T-cell (primary cell): Measurements from ENCODE around the gene ALDH9A1. TPM values are rescaled to one million over a fixed set of nuclear protein-coding genes. Genes with fewer than 3 reads are reported as not detected.
"Not testable (repeated sequence)": the region's sequence is repeated elsewhere in the genome, so short reads cannot be mapped to it uniquely, and the experiment has no call there.

ENCODE experiments used
- ATAC-seq, 4 experiments: fragments of 200-7000 bp in 3 of 4; fragments of 150-1000 bp in 1 of 4; cut with Tn5 transposase; replicated peaks in 1 of 4; 1 replicate in 3 of 4; 2 replicates in 1 of 4; pipeline ENCODE4 v1.10.0; 2021; ENCODE audit warnings: moderate library complexity in 3 of 4, mild to moderate bottlenecking in 2 of 4, moderate number of reproducible peaks in 1 of 4
- CTCF ChIA-PET, 2 donors: fragments of 300-600 bp; sonication (Branson Sonifier 250); formaldehyde crosslinking; loops; one replicate each; lab custom pipeline; 2022; ENCODE audit warnings: antibody characterized with exemption in 2 of 2; lab: Charles Lee
- POLR2A ChIA-PET, 2 donors: fragments of 300-600 bp; sonication (Branson Sonifier 250); formaldehyde crosslinking; loops; one replicate each; lab custom pipeline; 2022; ENCODE audit warnings: antibody characterized with exemption in 2 of 2; lab: Charles Lee
- DNase-seq, 35 experiments: peaks; one replicate each; pipeline versions ENCODE4 v3.0.0 to v3.0.0-alpha.2; 2013 to 2023
- H3K27ac ChIP-seq: one replicate; pipeline ENCODE4 v1.5.1; 2013; ENCODE audit warnings: low read length
- H3K27me3 ChIP-seq, 2 experiments: replicated peaks in 1 of 2; 1 replicate in 1 of 2; 2 replicates in 1 of 2; pipeline versions ENCODE4 v1.6.1 to v1.7.0; 2013; ENCODE audit warnings: low read length in 1 of 2, mixed read lengths in 1 of 2; ENCODE audit not compliant: control insufficient read depth in 2 of 2, insufficient read depth in 2 of 2; ENCODE audit errors: extremely low read depth in 1 of 2
- H3K36me3 ChIP-seq, 2 donors: 1 replicate in 1 of 2; 2 replicates in 1 of 2; pipeline versions ENCODE4 v1.6.1 to v1.7.0; 2013; ENCODE audit warnings: low read length in 1 of 2; ENCODE audit not compliant: control insufficient read depth in 2 of 2, insufficient read depth in 1 of 2; ENCODE audit errors: extremely low read depth in 1 of 2
- H3K4me1 ChIP-seq, 2 experiments: 1 replicate in 1 of 2; 2 replicates in 1 of 2; pipeline versions ENCODE4 v1.6.1 to v1.7.0; 2013; ENCODE audit warnings: low read length in 2 of 2, mixed read lengths in 1 of 2; ENCODE audit not compliant: insufficient read depth in 2 of 2, control insufficient read depth in 1 of 2; ENCODE audit errors: extremely low read depth in 1 of 2
- H3K4me3 ChIP-seq, 2 donors: 1 replicate in 1 of 2; 2 replicates in 1 of 2; pipeline versions ENCODE4 v1.5.1 to v1.7.0; 2013; ENCODE audit warnings: mild to moderate bottlenecking in 2 of 2, low read length in 1 of 2, moderate library complexity in 1 of 2; ENCODE audit not compliant: control insufficient read depth in 1 of 2; ENCODE audit errors: extremely low read depth in 1 of 2
- H3K9me3 ChIP-seq: 2 replicates; pipeline ENCODE4 v1.7.0; 2013
- H3K27ac Mint-ChIP-seq, 2 donors: one replicate each; pipeline ENCODE4 v1.8.0; 2020 to 2021; ENCODE audit warnings: mild to moderate bottlenecking in 2 of 2, mixed read lengths in 2 of 2
- H3K27me3 Mint-ChIP-seq, 2 donors: one replicate each; pipeline ENCODE4 v1.8.0; 2021 to 2022; ENCODE audit warnings: mixed read lengths in 2 of 2
- H3K36me3 Mint-ChIP-seq: one replicate; pipeline ENCODE4 v1.8.0; 2021; ENCODE audit warnings: mixed read lengths
- H3K4me1 Mint-ChIP-seq, 3 donors: one replicate each; pipeline ENCODE4 v1.8.0; 2020 to 2022; ENCODE audit warnings: mixed read lengths in 3 of 3, mild to moderate bottlenecking in 1 of 3
- H3K4me3 Mint-ChIP-seq, 3 donors: one replicate each; pipeline ENCODE4 v1.8.0; 2020 to 2022; ENCODE audit warnings: mild to moderate bottlenecking in 3 of 3, mixed read lengths in 3 of 3, moderate library complexity in 3 of 3
- H3K9me3 Mint-ChIP-seq, 3 donors: one replicate each; pipeline ENCODE4 v1.8.0; 2020 to 2022; ENCODE audit warnings: mixed read lengths in 3 of 3
- WGBS: methylation state at CpG from one replicate; pipeline ENCODE4 v1.1.5; 2013; ENCODE audit warnings: missing lambda C conversion rate; ENCODE audit not compliant: insufficient coverage; 5-methylcytosine and 5-hydroxymethylcytosine counted together
- total RNA-seq, 35 experiments: library from RNA in 6 of 35; stranded (reverse) in 6 of 35; fragments of 120-200 nt in 1 of 35; gene quantifications; one replicate each; pipeline versions ENCODE4 v1.2.1 to v1.2.4 and lab custom pipeline; 2013 to 2026

The ALDH9A1 gene
- total RNA-seq, 5 donors from 2014 or later (not counting 1 experiment from before 2014, with no cell fraction given) = 30.8 to 38.5 (median 34.7) TPM

DNA sequence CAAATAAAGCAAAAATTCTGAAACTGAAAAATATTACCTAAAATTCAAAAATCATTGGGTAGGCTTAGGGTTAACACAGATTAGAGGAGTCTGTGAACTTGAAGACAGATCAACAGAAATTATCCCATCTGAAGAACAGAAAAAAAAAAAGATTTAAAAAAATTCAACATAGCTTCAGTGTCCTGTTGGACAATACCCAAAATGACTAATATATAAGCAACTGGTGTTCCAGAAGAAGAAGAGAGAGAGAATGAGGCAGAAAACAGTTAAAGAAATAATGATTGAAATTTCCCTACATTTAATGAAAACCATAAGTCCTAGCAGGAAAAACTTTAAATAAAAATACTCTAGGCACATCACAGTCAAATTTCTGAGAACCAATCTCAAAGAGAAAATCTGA, 38.8 kb upstream of the ALDH9A1 start:
- Histone ChIP-seq H3K27me3 (no peaks in the 10 kb centered on the region), H3K4me1 (no peaks in the 10 kb centered on the region), H3K27ac (no peak overlapping the region), H3K4me3 (no peak overlapping the region), H3K9me3 (no peaks in the 10 kb centered on the region), H3K36me3 (peaks cover 5 to 41% of the 10 kb centered on the region in 2 donors)
- peaks cover 5 to 18% (median 17%) of the 10 kb centered on the region in 3 donors for H3K4me1 Mint-ChIP-seq
- ATAC-seq (no peak), DNase-seq (no peak)
- ChIA-PET POLR2A (no interaction called here), CTCF (no interaction called here)
- H3K4me3 Mint-ChIP-seq = no peak overlapping the region
- no peaks in the 10 kb centered on the region for H3K27me3 Mint-ChIP-seq
- peaks cover 48% of the 10 kb centered on the region for H3K36me3 Mint-ChIP-seq
- no peaks in the 10 kb centered on the region for H3K9me3 Mint-ChIP-seq
- H3K27ac Mint-ChIP-seq = no peak overlapping the region

DNA sequence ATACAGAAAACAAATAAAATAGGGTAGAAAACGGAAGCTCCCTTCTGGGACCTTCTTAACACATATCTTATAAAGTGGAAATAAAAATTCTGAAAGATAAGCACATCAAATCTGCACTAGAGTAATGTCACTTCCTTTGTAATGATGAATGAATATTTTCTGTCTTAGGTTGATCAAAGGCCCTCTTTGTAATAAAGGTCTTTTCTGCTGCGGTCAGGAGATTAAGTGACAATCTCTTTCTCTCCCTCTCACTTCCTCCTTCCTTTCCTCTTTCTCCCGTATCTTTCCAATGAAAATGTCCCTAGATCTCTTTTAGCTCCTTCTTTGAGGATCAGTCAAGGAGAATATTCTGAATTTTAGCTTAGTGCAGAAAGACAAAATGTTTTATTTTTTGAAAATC, 36.5 kb upstream of the ALDH9A1 start:
- Histone ChIP-seq H3K27ac (no peak overlapping the region), H3K4me3 (no peak overlapping the region), H3K9me3 (no peaks in the 10 kb centered on the region), H3K4me1 (no peaks in the 10 kb centered on the region), H3K27me3 (no peaks in the 10 kb centered on the region), H3K36me3 (peaks cover 5 to 30% of the 10 kb centered on the region in 2 donors)
- Mint-ChIP-seq H3K36me3 (peaks cover 30% of the 10 kb centered on the region), H3K27ac (no peak overlapping the region), H3K4me1 (peaks cover 5 to 18% (median 17%) of the 10 kb centered on the region in 3 donors), H3K9me3 (no peaks in the 10 kb centered on the region), H3K4me3 (no peak overlapping the region), H3K27me3 (no peaks in the 10 kb centered on the region)
- ChIA-PET CTCF (interaction anchor here in 1 of 2 donors (0.7 kb wide), 2 partner anchors 11 to 121 kb away, joined by 3 read pairs; no protein-coding TSS in a partner anchor), POLR2A (interaction anchor here in 1 of 2 donors (0.6 kb wide), 1 partner anchor 1176 kb away, joined by 3 read pairs; no protein-coding TSS in a partner anchor)
- WGBS = no CpG with 5 or more reads among the region's 3 CpGs
- ATAC-seq (no peak), DNase-seq (no peak)

DNA sequence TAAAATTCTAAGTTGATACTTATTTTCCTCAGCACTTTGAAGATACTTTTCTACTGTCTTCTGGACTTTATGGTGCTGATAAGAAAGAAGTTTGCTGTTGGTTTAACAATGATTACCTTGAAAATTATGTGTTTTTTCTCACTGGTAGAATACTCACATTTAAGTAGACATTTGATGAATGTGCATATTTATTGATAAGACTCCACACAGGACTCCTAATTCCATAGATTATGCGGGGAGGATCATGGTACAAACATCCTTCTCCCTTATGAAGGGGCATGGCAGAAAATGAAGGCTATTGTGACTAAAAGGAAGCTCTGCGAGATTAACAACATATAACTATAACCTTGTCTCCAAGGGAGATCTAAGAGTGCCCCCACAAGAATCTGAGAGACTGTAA, 28.5 kb upstream of the ALDH9A1 start:
- no peaks in the 10 kb centered on the region for H3K9me3 ChIP-seq
- Mint-ChIP-seq H3K36me3 (peaks cover 13% of the 10 kb centered on the region), H3K4me3 (no peak overlapping the region), H3K9me3 (no peaks in the 10 kb centered on the region), H3K27ac (no peak overlapping the region), H3K27me3 (no peaks in the 10 kb centered on the region), H3K4me1 (no peaks in the 10 kb centered on the region)
- ChIA-PET POLR2A (interaction anchor here in 1 of 2 donors (0.9 kb wide), 1 partner anchor 26 kb away, joined by 3 read pairs; no protein-coding TSS in a partner anchor), CTCF (no interaction called here)
- H3K36me3 ChIP-seq = peaks cover 0 to 24% of the 10 kb centered on the region in 2 donors
- no peak overlapping the region for H3K4me3 ChIP-seq
- H3K27me3 ChIP-seq = no peaks in the 10 kb centered on the region
- H3K27ac ChIP-seq = no peak overlapping the region
- no peak for DNase-seq
- no peak for ATAC-seq
- H3K4me1 ChIP-seq = no peaks in the 10 kb centered on the region
- WGBS = no CpG with 5 or more reads among the region's 2 CpGs

DNA sequence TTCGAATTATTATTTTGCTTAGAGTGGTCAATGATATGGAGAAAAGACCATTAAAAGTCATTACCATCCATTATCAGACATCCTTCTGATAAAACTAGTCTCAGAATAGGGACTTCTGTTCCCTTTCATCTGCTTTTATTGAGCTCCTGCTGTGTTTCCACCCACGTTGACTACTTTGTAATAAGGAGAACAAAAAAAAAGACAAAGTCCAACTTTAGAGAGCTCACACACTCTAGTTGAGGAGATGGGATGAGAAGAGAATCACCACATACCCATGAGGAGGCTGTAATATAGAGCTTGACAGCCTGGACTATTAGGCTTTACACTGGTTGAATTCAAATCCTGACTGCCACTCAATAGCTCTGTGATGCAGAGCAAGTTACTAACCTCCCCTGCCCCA, 27.8 kb upstream of the ALDH9A1 start:
- no peak for ATAC-seq
- no peaks in the 10 kb centered on the region for H3K4me1 Mint-ChIP-seq
- Histone ChIP-seq H3K27ac (no peak overlapping the region), H3K9me3 (no peaks in the 10 kb centered on the region), H3K4me1 (no peaks in the 10 kb centered on the region), H3K36me3 (peaks cover 0 to 21% of the 10 kb centered on the region in 2 donors), H3K27me3 (no peaks in the 10 kb centered on the region), H3K4me3 (no peak overlapping the region)
- ChIA-PET CTCF (no interaction called here), POLR2A (no interaction called here)
- no peak overlapping the region for H3K27ac Mint-ChIP-seq
- H3K36me3 Mint-ChIP-seq = peaks cover 16% of the 10 kb centered on the region
- H3K4me3 Mint-ChIP-seq = no peak overlapping the region
- H3K27me3 Mint-ChIP-seq = no peaks in the 10 kb centered on the region
- no CpG with 5 or more reads among the region's 2 CpGs for WGBS
- no peaks in the 10 kb centered on the region for H3K9me3 Mint-ChIP-seq
- no peak for DNase-seq

DNA sequence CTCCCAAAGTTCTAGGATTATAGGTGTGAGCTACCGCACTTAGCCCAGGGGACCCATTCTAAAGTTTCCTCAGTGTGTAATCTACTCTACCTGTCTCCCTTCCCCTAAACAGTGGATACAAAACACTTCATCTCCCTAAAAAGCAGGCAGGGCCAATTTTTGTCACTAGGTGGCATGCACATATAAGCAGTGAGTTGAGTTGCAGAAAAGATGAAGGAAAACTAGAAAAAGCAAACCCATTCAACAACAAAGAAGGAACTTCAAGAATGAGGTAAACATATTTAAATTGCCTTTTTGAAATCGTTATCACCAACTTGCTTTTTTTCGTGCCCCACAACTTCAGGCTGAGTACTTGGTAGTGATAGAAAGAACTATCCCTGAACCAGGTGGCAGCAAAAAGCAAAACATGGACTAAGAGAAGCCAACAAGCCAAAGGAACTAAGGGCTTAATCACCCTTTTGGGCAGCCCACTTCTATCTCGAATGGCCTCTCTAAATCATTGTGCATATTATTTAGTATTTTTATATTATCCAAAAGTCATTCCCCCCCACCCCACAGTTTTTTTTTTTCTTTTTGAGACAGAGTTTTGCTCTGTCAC, 19.7 kb upstream of the ALDH9A1 start:
- Mint-ChIP-seq H3K4me1 (no peaks in the 10 kb centered on the region), H3K36me3 (peaks cover 4% of the 10 kb centered on the region), H3K4me3 (no peak overlapping the region), H3K27ac (no peak overlapping the region), H3K27me3 (no peaks in the 10 kb centered on the region), H3K9me3 (no peaks in the 10 kb centered on the region)
- no peak overlapping the region for H3K27ac ChIP-seq
- no peak overlapping the region for H3K4me3 ChIP-seq
- POLR2A ChIA-PET = no interaction called here
- H3K27me3 ChIP-seq = no peaks in the 10 kb centered on the region
- no peaks in the 10 kb centered on the region for H3K4me1 ChIP-seq
- H3K9me3 ChIP-seq = no peaks in the 10 kb centered on the region
- no peaks in the 10 kb centered on the region for H3K36me3 ChIP-seq
- 57% methylated on average over 1 of the region's 4 CpGs for WGBS
- ATAC-seq = peak in 2 of 4 experiments; percentile 35 to 42
- CTCF ChIA-PET = interaction anchor here (0.6 to 0.9 kb wide), 3 partner anchors 194 to 196 kb away, joined by 3 to 14 read pairs (median 3); no protein-coding TSS in a partner anchor
- peak in 23 of 35 experiments; percentile 2 to 53 (median 13) for DNase-seq

DNA sequence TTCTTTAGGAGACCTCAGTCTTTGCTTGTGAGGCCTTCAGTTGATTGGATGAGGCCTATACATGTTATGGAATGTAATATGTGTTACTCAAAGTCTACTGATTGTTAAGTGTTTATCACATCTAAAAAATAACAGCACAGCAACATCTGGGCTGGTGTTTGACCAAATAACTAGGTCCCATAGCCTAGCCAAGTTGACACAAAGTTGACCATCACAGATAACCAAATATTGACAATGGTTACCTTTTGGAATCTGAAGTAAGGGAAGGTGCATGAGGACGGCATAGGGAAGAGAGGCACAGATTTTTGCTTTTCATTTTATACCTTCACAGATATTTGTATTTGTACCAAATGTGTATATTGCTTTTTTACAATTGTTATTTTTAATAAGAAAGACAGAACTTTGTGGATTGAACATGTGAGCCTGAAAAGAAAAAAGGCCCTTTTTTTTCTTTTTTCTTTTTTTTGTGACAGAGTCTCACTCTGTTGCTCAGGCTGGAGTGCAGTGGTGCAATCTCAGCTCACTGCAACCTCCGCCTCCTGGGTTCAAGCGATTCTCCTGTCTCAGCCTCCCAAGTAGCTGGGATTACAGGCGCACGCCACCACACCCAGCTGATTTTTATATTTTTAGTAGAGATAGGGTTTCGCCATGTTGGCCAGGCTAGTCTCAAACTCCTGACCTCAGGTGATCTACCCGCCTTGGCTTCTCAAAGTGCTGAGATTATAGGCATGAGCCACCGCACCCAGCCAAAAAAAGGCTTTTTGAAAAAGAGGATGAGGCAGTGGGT, 18.1 kb upstream of the ALDH9A1 start:
- POLR2A ChIA-PET, H3K36me3 ChIP-seq, H3K36me3 Mint-ChIP-seq, H3K4me3 ChIP-seq, CTCF ChIA-PET, H3K27ac Mint-ChIP-seq, H3K9me3 Mint-ChIP-seq, H3K9me3 ChIP-seq, H3K27ac ChIP-seq, H3K4me1 ChIP-seq, H3K4me1 Mint-ChIP-seq, H3K4me3 Mint-ChIP-seq, ATAC-seq, H3K27me3 Mint-ChIP-seq, DNase-seq, H3K27me3 ChIP-seq: not testable (repeated sequence)
- no CpG with 5 or more reads among the region's 8 CpGs for WGBS
